Keratinocyte (primary cell): Measurements from ENCODE around the gene DNAH11.

Source experiments
- EZH2 ChIP-seq: IDR thresholded peaks from one replicate; pipeline ENCODE4 v1.6.1; 2012; ENCODE audit warnings: inconsistent platforms, mild to moderate bottlenecking, low read length, moderate library complexity
- TF ChIP-seq, protein P1 (sequence below), 3 experiments: IDR thresholded peaks in 1 of 3; conservative IDR thresholded peaks in 1 of 3; optimal IDR thresholded peaks in 1 of 3; 2 replicates in 2 of 3; 3 replicates in 1 of 3; pipeline versions ENCODE3 to v1.5.1; 2011; ENCODE audit warnings: low read length in 3 of 3, mild to moderate bottlenecking in 3 of 3, moderate library complexity in 2 of 3, control low read depth in 1 of 3, inconsistent platforms in 1 of 3; ENCODE audit not compliant: insufficient read depth in 2 of 3; ENCODE audit errors: extremely low read depth in 1 of 3

DNA sequence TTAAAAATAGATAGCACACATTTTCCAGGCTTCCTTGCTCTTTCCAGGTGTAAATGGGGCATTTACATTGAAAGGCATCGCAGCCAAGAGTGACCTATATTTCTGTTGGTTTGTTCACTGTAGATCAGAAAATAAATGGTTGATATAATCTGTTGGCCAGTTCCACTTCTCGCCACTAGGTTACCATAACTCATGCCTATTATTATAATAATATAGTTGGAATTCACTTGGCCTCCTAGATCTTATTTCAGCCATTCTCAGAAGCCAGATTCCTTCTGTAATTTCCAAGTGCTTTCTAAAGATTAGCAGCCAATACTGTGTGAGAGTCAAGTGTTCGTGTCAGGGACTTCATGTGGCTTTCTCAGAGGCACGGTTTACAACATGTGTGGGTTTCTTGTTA is 179.5 kb downstream of the DNAH11 start:
- TF ChIP-seq, protein P1, sequence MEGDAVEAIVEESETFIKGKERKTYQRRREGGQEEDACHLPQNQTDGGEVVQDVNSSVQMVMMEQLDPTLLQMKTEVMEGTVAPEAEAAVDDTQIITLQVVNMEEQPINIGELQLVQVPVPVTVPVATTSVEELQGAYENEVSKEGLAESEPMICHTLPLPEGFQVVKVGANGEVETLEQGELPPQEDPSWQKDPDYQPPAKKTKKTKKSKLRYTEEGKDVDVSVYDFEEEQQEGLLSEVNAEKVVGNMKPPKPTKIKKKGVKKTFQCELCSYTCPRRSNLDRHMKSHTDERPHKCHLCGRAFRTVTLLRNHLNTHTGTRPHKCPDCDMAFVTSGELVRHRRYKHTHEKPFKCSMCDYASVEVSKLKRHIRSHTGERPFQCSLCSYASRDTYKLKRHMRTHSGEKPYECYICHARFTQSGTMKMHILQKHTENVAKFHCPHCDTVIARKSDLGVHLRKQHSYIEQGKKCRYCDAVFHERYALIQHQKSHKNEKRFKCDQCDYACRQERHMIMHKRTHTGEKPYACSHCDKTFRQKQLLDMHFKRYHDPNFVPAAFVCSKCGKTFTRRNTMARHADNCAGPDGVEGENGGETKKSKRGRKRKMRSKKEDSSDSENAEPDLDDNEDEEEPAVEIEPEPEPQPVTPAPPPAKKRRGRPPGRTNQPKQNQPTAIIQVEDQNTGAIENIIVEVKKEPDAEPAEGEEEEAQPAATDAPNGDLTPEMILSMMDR (optimal IDR thresholded peaks at IDR 0.05 in 1 of 3, IDR thresholded peaks at IDR 0.05 in 1 of 3, conservative IDR thresholded peaks at IDR 0.05 in 1 of 3; ENCODE audit: extremely low read depth in 1 of 3, insufficient read depth in 2 of 3, low read length in 3 of 3) = peak in 1 of 3 experiments; percentile 32
- TF ChIP-seq EZH2 = no peak
